Measurements from ENCODE around the gene SYNDIG1.

SYNDIG1 gene

DNA sequence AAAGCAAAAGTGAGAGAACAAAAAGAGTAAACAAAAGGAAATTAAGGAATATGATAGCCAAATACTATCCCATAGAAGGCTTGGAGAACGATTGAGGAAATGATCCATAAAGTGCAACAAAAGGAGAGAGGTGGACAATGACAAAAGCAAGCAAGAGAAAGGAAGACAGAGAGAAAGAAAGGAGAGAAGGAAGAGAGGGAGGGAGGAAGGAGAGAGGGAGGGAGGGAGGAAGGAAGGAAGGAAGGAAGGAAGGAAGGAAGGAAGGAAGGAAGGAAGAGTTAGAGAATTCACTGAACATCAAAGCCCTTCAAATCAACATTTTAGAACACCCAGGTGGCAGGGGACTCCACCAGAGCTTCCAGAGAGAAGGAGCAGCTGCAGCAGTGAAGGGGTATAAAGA, 185.0 kb downstream of the SYNDIG1 start:
- H2AK5ac ChIP-seq (ENCODE audit: low read length), result no peak overlapping the region
- no peak overlapping the region for H3K9ac ChIP-seq (ENCODE audit: low read length)
- no peaks in the 10 kb centered on the region for H3K4me1 ChIP-seq (ENCODE audit: control insufficient read depth in 1 of 2, insufficient read depth in 2 of 2, low read length in 2 of 2)
- H3K27ac ChIP-seq (ENCODE audit: low read depth, low read length), result no peak overlapping the region
- H2BK5ac ChIP-seq (ENCODE audit: low read depth, low read length, poor library complexity), result no peak overlapping the region
- no peak overlapping the region for H3K18ac ChIP-seq (ENCODE audit: low read length)
- H3K4me2 ChIP-seq (ENCODE audit: low read length), result no peak overlapping the region
- no peak overlapping the region for H3K4me3 ChIP-seq (ENCODE audit: low read depth, low read length)
- H3K79me2 ChIP-seq (ENCODE audit: control insufficient read depth, insufficient read depth, low read length, poor library complexity), result no peaks in the 10 kb centered on the region
- H2AFZ ChIP-seq (ENCODE audit: insufficient read depth, low read length, poor library complexity), result no peak overlapping the region
- H3K79me1 ChIP-seq (ENCODE audit: low read length), result no peaks in the 10 kb centered on the region
- no peak overlapping the region for H3K23ac ChIP-seq (ENCODE audit: low read length)
- no peaks in the 10 kb centered on the region for H3K27me3 ChIP-seq (ENCODE audit: insufficient read depth, low read length)
- H3K9me3 ChIP-seq (ENCODE audit: insufficient read depth, low read depth, low read length), result peaks cover 3% of the 10 kb centered on the region
- no peak overlapping the region for H3K14ac ChIP-seq (ENCODE audit: low read length)
- no peak overlapping the region for H4K91ac ChIP-seq (ENCODE audit: low read depth, low read length)
- no peak overlapping the region for H4K8ac ChIP-seq (ENCODE audit: low read depth, low read length)
- no peak for DNase-seq
- H2BK120ac ChIP-seq (ENCODE audit: insufficient read depth, low read length, poor library complexity), result no peak overlapping the region
- no peak overlapping the region for H3K4ac ChIP-seq (ENCODE audit: low read depth, low read length)
- H3K36me3 ChIP-seq (ENCODE audit: control insufficient read depth in 1 of 2, insufficient read depth in 2 of 2, low read length in 2 of 2), result no peaks in the 10 kb centered on the region
- H4K12ac ChIP-seq (ENCODE audit: low read depth, low read length), result no peak overlapping the region
- no peak overlapping the region for H2BK12ac ChIP-seq (ENCODE audit: low read length)
- no CpG with 5 or more reads among the region's 1 CpG for WGBS (ENCODE audit: extremely low coverage, insufficient coverage, insufficient read length)

- no peak overlapping the region for H2AK5ac ChIP-seq (ENCODE audit: low read length)
- no peaks in the 10 kb centered on the region for H3K27me3 ChIP-seq (ENCODE audit: insufficient read depth, low read length)
- H3K79me2 ChIP-seq (ENCODE audit: control insufficient read depth, insufficient read depth, low read length, poor library complexity), result no peaks in the 10 kb centered on the region
- no peak overlapping the region for H3K4me2 ChIP-seq (ENCODE audit: low read length)
- DNase-seq, result no peak
- no peak overlapping the region for H2BK5ac ChIP-seq (ENCODE audit: low read depth, low read length, poor library complexity)
- H4K12ac ChIP-seq (ENCODE audit: low read depth, low read length), result no peak overlapping the region
- no peak overlapping the region for H2BK120ac ChIP-seq (ENCODE audit: insufficient read depth, low read length, poor library complexity)
- H3K4me1 ChIP-seq (ENCODE audit: control insufficient read depth in 1 of 2, insufficient read depth in 2 of 2, low read length in 2 of 2), result peaks cover 0 to 3% of the 10 kb centered on the region in 2 experiments
- no peak overlapping the region for H4K8ac ChIP-seq (ENCODE audit: low read depth, low read length)
- no peak overlapping the region for H3K4ac ChIP-seq (ENCODE audit: low read depth, low read length)
- H3K18ac ChIP-seq (ENCODE audit: low read length), result no peak overlapping the region
- no peak overlapping the region for H3K27ac ChIP-seq (ENCODE audit: low read depth, low read length)
- no peak overlapping the region for H2AFZ ChIP-seq (ENCODE audit: insufficient read depth, low read length, poor library complexity)
- no peak overlapping the region for H2BK12ac ChIP-seq (ENCODE audit: low read length)
- H3K9me3 ChIP-seq (ENCODE audit: insufficient read depth, low read depth, low read length), result peaks cover 4% of the 10 kb centered on the region
- no peak overlapping the region for H3K23ac ChIP-seq (ENCODE audit: low read length)
- no peak overlapping the region for H3K9ac ChIP-seq (ENCODE audit: low read length)
- no peaks in the 10 kb centered on the region for H3K79me1 ChIP-seq (ENCODE audit: low read length)
- no peak overlapping the region for H3K4me3 ChIP-seq (ENCODE audit: low read depth, low read length)
- H3K14ac ChIP-seq (ENCODE audit: low read length), result no peak overlapping the region
- H4K91ac ChIP-seq (ENCODE audit: low read depth, low read length), result no peak overlapping the region
- WGBS (ENCODE audit: extremely low coverage, insufficient coverage, insufficient read length), result no CpG with 5 or more reads among the region's 12 CpGs
- no peaks in the 10 kb centered on the region for H3K36me3 ChIP-seq (ENCODE audit: control insufficient read depth in 1 of 2, insufficient read depth in 2 of 2, low read length in 2 of 2)
Measured at GRCh38 chr20:24656391-24656790, 187.0 kb downstream of the SYNDIG1 start.

- H2BK120ac ChIP-seq (ENCODE audit: insufficient read depth, low read length, poor library complexity), result no peak overlapping the region
- H3K27ac ChIP-seq (ENCODE audit: low read depth, low read length), result no peak overlapping the region
- no peaks in the 10 kb centered on the region for H3K79me1 ChIP-seq (ENCODE audit: low read length)
- no peak overlapping the region for H3K4ac ChIP-seq (ENCODE audit: low read depth, low read length)
- peaks cover 0 to 3% of the 10 kb centered on the region in 2 experiments for H3K4me1 ChIP-seq (ENCODE audit: control insufficient read depth in 1 of 2, insufficient read depth in 2 of 2, low read length in 2 of 2)
- no peak overlapping the region for H4K12ac ChIP-seq (ENCODE audit: low read depth, low read length)
- no peak overlapping the region for H3K4me2 ChIP-seq (ENCODE audit: low read length)
- no peak overlapping the region for H2BK5ac ChIP-seq (ENCODE audit: low read depth, low read length, poor library complexity)
- H2AFZ ChIP-seq (ENCODE audit: insufficient read depth, low read length, poor library complexity), result no peak overlapping the region
- H4K8ac ChIP-seq (ENCODE audit: low read depth, low read length), result no peak overlapping the region
- no peak overlapping the region for H3K18ac ChIP-seq (ENCODE audit: low read length)
- no CpG with 5 or more reads among the region's 8 CpGs for WGBS (ENCODE audit: extremely low coverage, insufficient coverage, insufficient read length)
- H3K23ac ChIP-seq (ENCODE audit: low read length), result no peak overlapping the region
- DNase-seq, result no peak
- H4K91ac ChIP-seq (ENCODE audit: low read depth, low read length), result no peak overlapping the region
- H3K36me3 ChIP-seq (ENCODE audit: control insufficient read depth in 1 of 2, insufficient read depth in 2 of 2, low read length in 2 of 2), result no peaks in the 10 kb centered on the region
- no peak overlapping the region for H2BK12ac ChIP-seq (ENCODE audit: low read length)
- peaks cover 6% of the 10 kb centered on the region for H3K9me3 ChIP-seq (ENCODE audit: insufficient read depth, low read depth, low read length)
- no peaks in the 10 kb centered on the region for H3K27me3 ChIP-seq (ENCODE audit: insufficient read depth, low read length)
- no peak overlapping the region for H3K14ac ChIP-seq (ENCODE audit: low read length)
- H3K79me2 ChIP-seq (ENCODE audit: control insufficient read depth, insufficient read depth, low read length, poor library complexity), result no peaks in the 10 kb centered on the region
- H2AK5ac ChIP-seq (ENCODE audit: low read length), result no peak overlapping the region
- H3K4me3 ChIP-seq (ENCODE audit: low read depth, low read length), result no peak overlapping the region
- H3K9ac ChIP-seq (ENCODE audit: low read length), result no peak overlapping the region
Measured at GRCh38 chr20:24657196-24657595, 187.8 kb downstream of the SYNDIG1 start.

GRCh38 chr20:24657878-24658620, 188.6 kb downstream of the SYNDIG1 start:
- Histone ChIP-seq H3K27me3 (ENCODE audit: insufficient read depth, low read length) (no peaks in the 10 kb centered on the region), H3K9me3 (ENCODE audit: insufficient read depth, low read depth, low read length) (peaks cover 6% of the 10 kb centered on the region), H4K8ac (ENCODE audit: low read depth, low read length) (no peak overlapping the region), H2BK5ac (ENCODE audit: low read depth, low read length, poor library complexity) (no peak overlapping the region), H3K4ac (ENCODE audit: low read depth, low read length) (no peak overlapping the region), H3K23ac (ENCODE audit: low read length) (no peak overlapping the region), H3K18ac (ENCODE audit: low read length) (no peak overlapping the region), H3K4me1 (ENCODE audit: control insufficient read depth in 1 of 2, insufficient read depth in 2 of 2, low read length in 2 of 2) (peaks cover 0 to 3% of the 10 kb centered on the region in 2 experiments), H2BK12ac (ENCODE audit: low read length) (no peak overlapping the region), H2BK120ac (ENCODE audit: insufficient read depth, low read length, poor library complexity) (no peak overlapping the region), H3K4me3 (ENCODE audit: low read depth, low read length) (no peak overlapping the region), H3K9ac (ENCODE audit: low read length) (no peak overlapping the region), H3K27ac (ENCODE audit: low read depth, low read length) (no peak overlapping the region), H2AFZ (ENCODE audit: insufficient read depth, low read length, poor library complexity) (no peak overlapping the region), H4K91ac (ENCODE audit: low read depth, low read length) (no peak overlapping the region), H3K79me1 (ENCODE audit: low read length) (no peaks in the 10 kb centered on the region), H3K79me2 (ENCODE audit: control insufficient read depth, insufficient read depth, low read length, poor library complexity) (no peaks in the 10 kb centered on the region), H3K4me2 (ENCODE audit: low read length) (no peak overlapping the region), H2AK5ac (ENCODE audit: low read length) (no peak overlapping the region), H4K12ac (ENCODE audit: low read depth, low read length) (no peak overlapping the region), H3K36me3 (ENCODE audit: control insufficient read depth in 1 of 2, insufficient read depth in 2 of 2, low read length in 2 of 2) (no peaks in the 10 kb centered on the region), H3K14ac (ENCODE audit: low read length) (no peak overlapping the region)
- WGBS (ENCODE audit: extremely low coverage, insufficient coverage, insufficient read length), result no CpG with 5 or more reads among the region's 27 CpGs
- DNase-seq, result no peak
